ENCODE data around the gene SPATA33. TPM values are rescaled to one million over a fixed set of nuclear protein-coding genes. Genes with fewer than 3 reads are reported as not detected.

The SPATA33 gene
- total and polyA plus RNA-seq, 2 experiments from 2014 or later: 4.4 to 16.8 TPM

- TF ChIP-seq EZH2phosphoT487 (IDR thresholded peaks at IDR 0.05; ENCODE audit: low read depth, severe bottlenecking, unreplicated experiment): no peak
- TF ChIP-seq EZH2 (IDR thresholded peaks at IDR 0.05; ENCODE audit: borderline replicate concordance): no peak
- TF ChIP-seq CTCF (IDR thresholded peaks at IDR 0.05; ENCODE audit: poor library complexity): no peak
- Histone ChIP-seq H3K4me3 (no peak overlapping the region), H3K9me2 (replicated peaks; ENCODE audit: insufficient read depth) (no peaks in the 10 kb centered on the region), H3K4me2 (no peak overlapping the region), H4K20me1 (ENCODE audit: insufficient read depth, poor library complexity, severe bottlenecking) (no peaks in the 10 kb centered on the region), H3K9me3 (ENCODE audit: low read depth) (no peaks in the 10 kb centered on the region), H3K4me1 (ENCODE audit: insufficient read depth) (no peaks in the 10 kb centered on the region), H3K36me3 (replicated peaks; ENCODE audit: insufficient read depth, low read depth) (no peaks in the 10 kb centered on the region), H3K79me2 (no peaks in the 10 kb centered on the region), H2AFZ (no peak overlapping the region), H3K27ac (no peak overlapping the region), H3K27me3 (no peaks in the 10 kb centered on the region)
- WGBS (ENCODE audit: low lambda C conversion rate, missing lambda C conversion rate): 98% methylated on average over 17 of the region's 22 CpGs
- no peak for DNase-seq (ENCODE audit: low spot score)
Measured at GRCh38 chr16:89646270-89646669, 11.4 kb upstream of the SPATA33 start.

DNA sequence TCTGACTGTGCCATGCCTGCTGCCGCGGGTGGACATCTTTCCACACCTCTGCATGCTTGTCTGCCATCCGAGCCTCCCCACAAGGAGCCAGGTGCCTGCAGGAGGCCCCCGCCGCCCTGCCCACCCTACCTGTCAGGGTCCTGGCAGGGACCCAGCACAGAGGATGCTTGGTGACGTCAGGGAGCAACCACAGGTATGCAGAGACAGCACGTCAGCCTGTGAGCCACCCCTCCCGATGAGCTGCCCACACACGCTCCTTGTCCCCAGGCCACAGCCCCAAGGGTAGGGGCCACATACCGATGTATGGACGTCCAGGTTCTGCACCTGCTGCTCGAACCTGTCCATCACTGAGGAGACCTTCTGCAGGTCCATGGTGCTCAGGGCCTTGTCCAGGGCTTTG is 10.7 kb upstream of the SPATA33 start:
- Histone ChIP-seq H3K4me1 (ENCODE audit: insufficient read depth) (no peaks in the 10 kb centered on the region), H4K20me1 (ENCODE audit: insufficient read depth, poor library complexity, severe bottlenecking) (peaks cover 6% of the 10 kb centered on the region), H3K9me3 (ENCODE audit: low read depth) (no peaks in the 10 kb centered on the region), H2AFZ (no peak overlapping the region), H3K27ac (no peak overlapping the region), H3K36me3 (replicated peaks; ENCODE audit: insufficient read depth, low read depth) (no peaks in the 10 kb centered on the region), H3K9me2 (replicated peaks; ENCODE audit: insufficient read depth) (no peaks in the 10 kb centered on the region), H3K4me2 (no peak overlapping the region), H3K79me2 (peaks cover 5% of the 10 kb centered on the region), H3K4me3 (no peak overlapping the region), H3K27me3 (no peaks in the 10 kb centered on the region)
- no peak for DNase-seq (ENCODE audit: low spot score)
- no peak for TF ChIP-seq EZH2 (IDR thresholded peaks at IDR 0.05; ENCODE audit: borderline replicate concordance)
- no peak for TF ChIP-seq EZH2phosphoT487 (IDR thresholded peaks at IDR 0.05; ENCODE audit: low read depth, severe bottlenecking, unreplicated experiment)
- TF ChIP-seq CTCF (IDR thresholded peaks at IDR 0.05; ENCODE audit: poor library complexity): no peak
- WGBS (ENCODE audit: low lambda C conversion rate, missing lambda C conversion rate): 97% methylated on average over 10 of the region's 12 CpGs

- Histone ChIP-seq H4K20me1 (ENCODE audit: insufficient read depth, poor library complexity, severe bottlenecking) (peaks cover 6% of the 10 kb centered on the region), H3K36me3 (replicated peaks; ENCODE audit: insufficient read depth, low read depth) (no peaks in the 10 kb centered on the region), H3K9me2 (replicated peaks; ENCODE audit: insufficient read depth) (no peaks in the 10 kb centered on the region), H3K79me2 (peaks cover 39% of the 10 kb centered on the region), H3K4me3 (no peak overlapping the region), H3K4me2 (no peak overlapping the region), H2AFZ (no peak overlapping the region), H3K9me3 (ENCODE audit: low read depth) (no peaks in the 10 kb centered on the region), H3K4me1 (ENCODE audit: insufficient read depth) (peaks cover 5% of the 10 kb centered on the region), H3K27ac (no peak overlapping the region), H3K27me3 (no peaks in the 10 kb centered on the region)
- TF ChIP-seq EZH2phosphoT487 (IDR thresholded peaks at IDR 0.05; ENCODE audit: low read depth, severe bottlenecking, unreplicated experiment): no peak
- no peak for TF ChIP-seq EZH2 (IDR thresholded peaks at IDR 0.05; ENCODE audit: borderline replicate concordance)
- TF ChIP-seq CTCF (IDR thresholded peaks at IDR 0.05; ENCODE audit: poor library complexity): no peak
- 90% methylated on average over 15 of the region's 15 CpGs for WGBS (ENCODE audit: low lambda C conversion rate, missing lambda C conversion rate)
- no peak for DNase-seq (ENCODE audit: low spot score)
Measured at GRCh38 chr16:89651584-89651983, 6.1 kb upstream of the SPATA33 start.

All from hepatocyte (in vitro differentiated cells).